ENCODE measurements around the gene SEPTIN5.

SEPTIN5 gene

DNA sequence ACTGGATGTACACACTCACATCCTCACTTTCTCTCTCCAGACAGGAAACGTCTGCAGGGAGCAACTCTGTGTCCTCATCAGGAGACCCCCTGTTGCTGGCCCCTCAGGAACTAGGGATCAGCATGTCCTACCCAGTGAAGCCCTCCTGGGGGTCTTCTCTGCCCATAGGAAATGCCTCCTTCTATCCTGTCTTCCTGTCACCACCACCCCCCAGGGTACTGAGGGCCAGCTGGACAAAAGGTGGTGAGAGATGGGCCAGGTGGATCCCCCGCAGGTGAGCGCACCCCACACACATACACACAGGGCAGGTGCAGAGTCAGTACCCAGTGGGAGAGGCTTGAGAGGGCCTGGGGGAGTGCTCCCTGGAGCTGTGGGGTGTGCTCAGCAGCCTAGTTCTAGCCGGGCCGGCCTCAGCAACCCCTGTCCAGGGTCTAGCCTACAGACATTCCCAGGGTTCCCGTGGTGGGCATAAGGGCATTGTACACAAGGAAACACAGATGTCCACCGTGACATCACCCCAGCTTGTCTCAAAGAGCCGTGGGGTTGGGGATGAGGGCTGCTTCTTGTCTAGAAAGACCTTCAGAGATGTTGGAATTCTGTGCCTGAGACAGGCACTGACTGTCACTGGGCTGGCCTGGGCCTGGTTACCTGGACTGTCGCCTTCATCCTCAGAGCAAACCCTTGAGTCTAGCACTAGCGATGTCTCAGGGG lies 18.3 kb downstream of the SEPTIN5 start:
- no peak for DNase-seq (ENCODE audit: low read depth in 2 of 2, low spot score in 1 of 2)

DNA sequence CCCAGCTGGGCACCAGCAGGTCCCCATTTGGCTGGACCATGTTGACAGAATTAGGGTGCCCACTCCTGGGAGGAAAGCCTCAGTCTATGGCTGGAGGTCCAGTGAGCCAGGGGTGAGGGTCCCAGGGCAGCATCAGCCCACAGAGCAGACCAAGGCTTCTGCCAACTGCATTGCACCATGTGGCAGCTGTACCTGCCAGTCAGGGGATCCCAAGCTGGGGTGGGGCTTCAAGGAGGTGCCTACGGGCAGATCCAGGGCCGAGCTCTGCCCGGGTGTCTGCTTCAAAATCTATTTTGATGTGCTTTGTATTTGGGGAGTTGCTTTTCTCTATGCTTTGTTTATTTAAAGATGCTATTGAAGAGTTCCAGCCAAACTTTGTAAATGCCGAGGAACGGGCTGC lies 19.5 kb downstream of the SEPTIN5 start:
- no peak for DNase-seq (ENCODE audit: low read depth in 2 of 2, low spot score in 1 of 2)

DNA sequence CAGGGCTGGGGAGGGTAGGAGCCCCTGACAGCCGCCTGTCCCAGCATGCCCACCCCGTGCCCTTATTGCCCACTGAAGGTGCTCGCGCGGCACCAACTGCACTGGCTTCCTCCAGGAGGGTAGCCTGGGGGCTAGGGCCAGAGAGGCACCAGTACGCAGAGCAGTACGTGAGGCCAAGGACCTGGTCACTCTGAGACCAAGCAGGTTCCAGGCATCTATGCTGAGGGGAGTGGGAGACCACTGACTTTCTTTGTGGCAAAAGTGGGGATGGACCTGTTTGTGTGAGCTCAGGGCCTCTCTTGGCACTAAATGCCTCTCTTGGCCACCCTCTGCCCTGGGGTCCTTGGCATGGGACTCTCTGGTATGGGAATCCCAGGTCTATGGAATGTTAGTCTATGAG lies 19.9 kb downstream of the SEPTIN5 start:
- DNase-seq (ENCODE audit: low read depth in 2 of 2, low spot score in 1 of 2), result no peak

DNA sequence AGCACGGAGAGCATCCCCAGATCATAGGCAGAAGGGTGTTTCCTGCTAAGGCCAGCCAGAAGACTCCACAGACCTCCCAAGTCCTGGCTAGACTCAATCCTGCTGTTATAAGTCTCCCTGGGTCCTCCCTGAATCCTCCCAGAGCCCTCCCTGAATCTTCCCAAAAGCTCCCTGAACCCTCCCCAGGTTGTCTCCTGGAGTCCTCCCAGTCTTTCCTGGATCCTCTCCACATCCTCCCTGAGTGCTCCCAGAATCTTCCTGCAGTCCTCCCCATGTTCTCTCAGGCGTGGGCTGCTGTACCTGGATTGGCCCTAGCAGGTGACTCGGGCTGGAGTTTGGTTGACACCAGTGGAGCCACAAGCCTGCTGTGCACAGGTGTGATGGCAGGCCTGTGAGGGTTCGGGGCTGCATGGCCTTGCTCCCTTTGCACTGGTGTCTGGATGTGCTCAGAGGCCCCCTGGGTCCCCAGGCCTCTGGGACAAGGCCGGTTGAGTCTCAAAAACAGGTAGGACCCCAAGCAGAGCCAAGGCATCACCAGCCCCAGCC lies 20.6 kb downstream of the SEPTIN5 start:
- no peak for DNase-seq (ENCODE audit: low read depth in 2 of 2, low spot score in 1 of 2)

DNA sequence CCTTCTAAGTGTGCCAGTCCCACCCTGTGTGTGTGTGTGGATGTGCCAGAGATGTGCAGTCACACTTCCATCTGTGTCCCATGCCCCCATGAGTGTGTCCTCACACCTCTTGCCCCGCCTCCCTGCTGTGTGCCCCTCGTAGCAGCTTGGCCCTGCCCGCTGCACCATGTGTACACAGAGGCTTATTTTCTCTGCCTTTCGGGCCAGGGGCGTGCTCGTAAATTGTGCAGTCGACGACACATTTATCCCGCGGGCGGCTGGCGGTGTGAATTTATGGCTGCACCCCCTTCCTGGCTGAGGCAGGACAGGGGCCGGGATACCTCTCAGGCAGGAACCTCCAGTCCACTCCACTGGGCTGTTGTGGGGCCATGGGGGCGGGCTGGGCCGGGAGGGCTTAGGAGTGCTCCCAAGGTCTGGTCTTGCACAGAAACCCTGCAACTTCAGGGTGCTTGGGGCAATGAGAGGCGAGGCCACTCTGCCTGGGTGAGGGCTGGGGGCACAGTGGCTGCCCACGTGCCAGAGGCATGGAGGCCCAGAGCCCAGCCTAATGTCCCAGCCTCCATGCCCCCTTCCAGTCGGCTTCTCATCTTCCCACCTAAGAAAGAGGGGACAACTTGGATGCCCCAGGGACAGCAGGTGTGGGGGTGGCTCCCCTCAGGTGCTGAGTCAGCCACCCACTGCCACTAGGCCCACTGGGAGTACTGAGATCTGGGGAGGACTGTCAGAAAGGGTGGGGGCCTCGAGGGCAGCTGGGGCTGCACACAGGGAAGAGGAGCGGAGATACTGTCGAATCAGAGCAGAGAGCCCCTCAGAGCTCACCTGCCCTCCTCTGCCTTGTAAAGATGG lies 21.6 kb downstream of the SEPTIN5 start:
- no peak for DNase-seq (ENCODE audit: low read depth in 2 of 2, low spot score in 1 of 2)

DNA sequence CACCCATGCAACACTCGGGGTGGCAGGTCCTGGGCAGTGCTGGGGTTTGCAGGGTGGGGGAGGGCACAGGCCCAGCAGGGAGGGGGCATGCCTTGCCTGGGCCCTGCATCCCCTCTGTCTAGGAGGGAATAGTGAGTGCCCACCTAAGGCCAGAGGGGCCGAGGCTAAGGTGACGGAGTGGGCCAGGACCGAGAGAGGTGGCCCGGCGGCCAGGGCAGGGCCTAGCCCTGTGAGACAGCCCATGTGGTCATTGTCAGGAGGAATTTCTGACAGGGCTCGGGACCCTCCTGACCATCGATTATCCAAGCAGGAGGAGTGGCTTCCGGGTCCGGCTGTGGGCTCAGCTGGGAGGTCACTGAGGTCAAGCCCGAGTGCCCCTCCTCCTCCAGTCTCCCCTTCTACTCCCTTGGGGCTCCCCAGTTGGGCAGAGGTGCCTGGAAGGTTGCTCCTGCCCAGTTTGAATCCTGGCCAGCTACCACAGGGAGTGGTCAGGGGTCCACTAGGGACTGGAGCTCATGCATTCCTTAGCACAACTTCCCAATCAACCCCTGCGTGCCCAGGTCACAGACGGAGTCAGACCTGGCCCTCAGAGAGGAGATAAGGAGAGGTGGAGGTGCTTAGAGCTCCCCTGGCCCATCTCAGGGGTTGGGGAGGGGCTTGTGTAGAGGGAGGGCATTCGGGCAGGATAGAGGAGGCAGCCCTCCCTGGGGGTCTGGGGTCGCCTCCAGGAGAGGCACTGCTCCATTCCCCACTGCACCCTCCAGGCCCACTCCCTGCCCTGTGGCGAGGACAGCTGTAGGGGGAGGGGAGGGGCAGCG lies 23.8 kb downstream of the SEPTIN5 start:
- no peak for DNase-seq (ENCODE audit: low read depth in 2 of 2, low spot score in 1 of 2)

DNA sequence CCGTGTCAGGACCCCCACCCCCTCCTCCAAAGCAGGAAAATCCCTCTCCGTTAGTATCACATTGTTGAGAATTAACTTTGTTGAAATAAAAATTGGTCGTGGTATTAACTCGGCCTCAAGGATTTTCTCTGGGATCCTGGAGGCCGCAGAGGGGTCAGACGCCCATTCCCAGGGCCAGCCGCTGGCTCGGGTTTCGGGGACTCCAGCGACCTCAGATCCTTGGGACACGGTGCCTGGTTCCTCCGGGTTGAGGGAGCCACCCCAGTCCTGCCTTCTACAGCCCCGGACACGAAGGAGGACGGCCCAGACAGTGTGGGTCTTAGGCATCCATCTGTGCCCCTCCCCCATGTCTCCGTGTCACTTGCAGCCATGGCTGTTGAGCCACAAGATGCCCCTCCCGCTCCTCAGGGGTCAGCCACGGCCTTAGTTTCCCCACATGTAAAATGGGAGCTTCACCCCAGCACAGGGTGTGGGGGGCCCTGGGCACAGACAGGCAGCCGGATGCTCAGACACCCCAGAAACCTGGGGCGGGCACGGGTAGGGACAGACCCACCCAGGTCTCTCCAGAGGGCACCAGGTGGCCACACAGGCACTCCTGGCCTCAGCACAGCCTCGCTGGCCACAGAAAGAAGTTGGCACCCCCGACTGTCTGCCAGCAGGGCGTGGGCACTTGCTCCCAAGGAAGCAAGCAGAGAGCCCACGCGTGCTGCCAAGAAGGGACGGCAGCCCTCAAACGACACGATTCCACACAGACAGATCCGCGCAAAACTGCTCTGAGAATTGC lies 24.6 kb downstream of the SEPTIN5 start:
- DNase-seq (ENCODE audit: low read depth in 2 of 2, low spot score in 1 of 2), result no peak

DNA sequence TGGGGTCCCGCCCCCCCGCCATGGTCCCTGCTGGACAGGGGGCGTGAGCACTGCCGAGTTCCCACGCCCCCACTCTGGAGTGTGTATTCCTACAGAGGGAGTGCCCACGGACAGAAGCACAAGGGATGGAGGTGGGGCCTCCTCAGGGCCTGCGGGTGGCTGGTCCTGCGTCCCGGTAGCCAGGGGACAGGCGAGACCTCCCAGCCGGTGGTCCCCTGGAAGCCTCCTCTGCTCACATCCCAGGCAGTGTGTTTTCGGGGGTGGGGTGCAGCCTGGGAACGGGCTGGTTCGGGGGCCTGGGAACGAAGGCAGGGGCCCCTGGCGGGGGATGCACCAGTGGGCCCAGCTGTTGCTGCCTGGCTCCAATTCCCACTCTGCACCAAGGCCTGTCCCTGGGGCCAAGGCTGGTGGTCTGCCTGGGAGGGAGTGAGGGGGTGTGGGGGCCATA lies 25.2 kb downstream of the SEPTIN5 start:
- DNase-seq (ENCODE audit: low read depth in 2 of 2, low spot score in 1 of 2), result no peak

DNA sequence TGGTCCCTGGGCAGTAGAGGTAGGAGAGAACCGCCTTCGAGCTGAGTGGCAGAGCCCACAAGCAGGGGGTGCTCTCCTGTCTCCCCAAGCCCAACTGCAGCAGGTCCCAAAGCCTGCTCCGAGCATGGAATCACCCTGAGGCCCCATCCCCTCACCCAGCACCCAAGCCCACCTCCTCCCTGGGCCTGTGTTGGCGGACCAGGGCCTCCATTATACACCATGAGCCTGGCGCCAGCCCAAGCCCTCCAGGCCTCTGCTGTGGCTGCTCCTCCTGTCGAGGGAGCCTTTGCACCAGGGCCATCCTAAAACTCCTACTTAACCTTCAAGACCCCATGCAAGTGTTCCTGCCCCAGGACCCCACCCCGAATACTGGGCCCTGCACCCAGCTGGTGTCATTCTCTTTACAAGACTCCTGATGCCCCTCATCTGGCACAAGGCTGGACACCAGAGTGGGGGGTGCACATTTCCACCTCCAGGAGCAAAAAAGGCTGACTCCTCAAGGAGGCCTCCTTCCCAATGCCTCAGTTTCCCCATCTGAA lies 25.7 kb downstream of the SEPTIN5 start:
- DNase-seq (ENCODE audit: low read depth in 2 of 2, low spot score in 1 of 2), result no peak

DNA sequence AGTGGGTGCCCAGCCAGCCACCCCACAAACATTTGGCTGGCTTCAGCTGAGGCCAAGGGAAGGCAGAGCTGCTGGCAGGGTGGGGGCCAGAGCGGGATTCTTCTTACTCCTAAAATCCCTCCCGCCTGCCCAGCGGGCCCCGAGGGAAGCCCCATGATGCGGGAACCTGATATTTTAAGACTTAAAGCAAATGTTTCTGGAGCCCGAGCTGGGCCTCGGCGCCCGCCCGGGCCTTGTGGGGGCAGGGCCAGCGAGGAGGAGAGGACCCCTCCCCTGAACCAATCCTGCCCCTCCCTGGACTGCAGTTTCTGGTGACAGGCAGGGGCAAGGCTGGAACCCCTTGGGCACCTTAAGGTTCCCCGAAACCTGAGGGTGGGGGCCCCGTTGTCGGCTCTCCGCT lies 26.3 kb downstream of the SEPTIN5 start:
- no peak for DNase-seq (ENCODE audit: low read depth in 2 of 2, low spot score in 1 of 2)

DNA sequence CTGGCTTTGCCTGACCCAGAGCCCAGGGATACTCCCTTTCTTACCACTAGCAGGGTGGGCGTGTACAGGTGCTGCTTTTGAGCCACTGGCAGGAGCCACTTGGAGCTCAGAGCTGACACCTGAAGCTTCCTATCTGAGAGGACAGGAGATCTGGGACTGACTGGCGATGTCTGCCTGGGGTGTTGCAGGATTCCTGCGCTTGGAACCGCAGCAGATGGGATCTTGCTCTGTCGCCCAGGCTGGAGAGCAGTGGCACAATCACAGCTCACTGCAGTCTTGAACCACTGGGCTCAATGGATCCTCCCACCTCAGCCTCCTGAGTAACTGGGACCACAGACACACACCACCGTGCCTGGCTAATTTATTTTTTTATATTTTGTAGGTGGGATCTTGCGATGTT lies 26.8 kb downstream of the SEPTIN5 start:
- no peak for DNase-seq (ENCODE audit: low read depth in 2 of 2, low spot score in 1 of 2)

DNA sequence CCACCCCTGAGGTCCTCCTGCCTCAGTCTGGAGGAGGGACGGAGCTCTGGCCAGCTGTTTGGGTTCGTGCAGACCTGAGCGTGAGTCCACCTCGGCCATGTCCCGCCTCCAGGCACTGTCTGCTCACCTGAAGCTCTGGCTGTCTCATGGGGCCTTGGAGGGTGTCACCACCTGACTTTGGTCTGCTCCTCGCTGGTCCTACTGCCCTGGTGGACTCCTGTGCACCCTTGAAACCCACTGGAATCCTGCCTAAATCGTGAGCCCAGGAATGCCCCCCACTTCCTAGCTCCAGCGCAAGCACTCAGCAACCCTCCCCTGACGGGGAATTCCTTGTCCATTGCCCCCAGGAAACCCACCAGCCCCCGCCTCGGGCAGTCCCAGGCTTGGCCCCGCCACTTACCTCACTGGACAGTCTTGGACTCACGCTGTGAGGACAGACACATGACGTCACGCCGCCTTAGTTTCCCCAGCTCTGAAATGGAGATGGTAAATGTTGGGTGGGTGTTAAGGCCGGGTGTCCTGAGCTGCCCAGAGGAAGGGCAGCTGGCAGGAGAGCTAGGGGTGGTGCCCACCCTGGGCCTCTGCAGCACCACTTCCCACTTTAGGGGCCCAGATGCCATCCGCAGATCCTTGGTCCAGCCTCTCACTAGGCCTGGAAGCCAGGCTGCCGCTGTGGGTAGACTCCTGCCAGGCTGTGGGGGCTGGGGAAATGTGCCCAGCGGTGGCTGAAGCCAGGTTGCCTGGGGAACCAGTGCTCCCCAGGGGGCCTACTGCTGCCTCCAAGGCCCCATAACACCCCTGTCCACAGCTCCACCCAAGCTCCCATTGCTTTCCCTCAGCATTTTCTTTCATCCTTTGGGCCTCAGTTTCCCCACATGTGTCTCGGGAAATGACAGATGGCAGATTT lies 28.1 kb downstream of the SEPTIN5 start:
- no peak for DNase-seq (ENCODE audit: low read depth in 2 of 2, low spot score in 1 of 2)

DNA sequence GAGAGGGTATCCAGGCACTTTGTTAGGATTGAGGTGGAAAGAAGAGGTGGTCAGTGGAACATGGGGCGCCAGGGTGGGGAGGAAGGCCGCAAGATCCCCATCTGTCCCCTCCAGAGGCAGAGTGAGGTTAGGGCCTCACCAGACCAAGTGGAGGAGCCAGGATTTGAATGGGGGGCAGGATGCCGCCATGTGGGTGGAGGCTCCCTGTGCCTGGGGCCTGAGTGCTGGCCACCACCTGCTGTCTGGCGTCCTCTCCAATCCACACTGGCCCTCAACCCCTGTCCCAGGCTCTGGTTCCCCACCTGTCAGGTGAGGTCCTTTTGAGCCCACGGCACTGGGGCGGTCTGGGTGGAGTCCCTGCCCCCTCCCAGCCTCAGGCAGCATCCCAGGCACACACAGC lies 28.8 kb downstream of the SEPTIN5 start:
- DNase-seq (ENCODE audit: low read depth in 2 of 2, low spot score in 1 of 2), result no peak

DNA sequence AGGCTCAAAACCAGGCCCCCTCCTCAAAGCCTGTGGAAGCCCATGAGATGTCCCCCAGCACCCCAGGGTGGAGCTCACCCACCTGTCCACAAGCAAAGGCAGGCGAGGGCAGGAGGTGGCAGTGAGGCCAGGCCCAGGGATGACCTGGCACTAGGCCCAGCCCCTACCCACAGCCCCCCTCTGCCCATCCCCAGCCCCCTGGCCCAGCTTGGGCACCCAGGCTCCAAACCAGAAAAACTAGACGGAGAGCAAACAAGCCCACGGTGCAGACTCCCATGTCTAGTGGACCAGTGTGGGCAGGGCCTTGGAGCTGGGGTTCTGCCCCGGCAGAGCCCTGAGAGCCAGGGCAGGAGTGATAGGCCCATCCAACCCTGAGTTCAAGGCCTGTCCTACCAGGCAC lies 29.3 kb downstream of the SEPTIN5 start:
- no peak for DNase-seq (ENCODE audit: low read depth in 2 of 2, low spot score in 1 of 2)

DNA sequence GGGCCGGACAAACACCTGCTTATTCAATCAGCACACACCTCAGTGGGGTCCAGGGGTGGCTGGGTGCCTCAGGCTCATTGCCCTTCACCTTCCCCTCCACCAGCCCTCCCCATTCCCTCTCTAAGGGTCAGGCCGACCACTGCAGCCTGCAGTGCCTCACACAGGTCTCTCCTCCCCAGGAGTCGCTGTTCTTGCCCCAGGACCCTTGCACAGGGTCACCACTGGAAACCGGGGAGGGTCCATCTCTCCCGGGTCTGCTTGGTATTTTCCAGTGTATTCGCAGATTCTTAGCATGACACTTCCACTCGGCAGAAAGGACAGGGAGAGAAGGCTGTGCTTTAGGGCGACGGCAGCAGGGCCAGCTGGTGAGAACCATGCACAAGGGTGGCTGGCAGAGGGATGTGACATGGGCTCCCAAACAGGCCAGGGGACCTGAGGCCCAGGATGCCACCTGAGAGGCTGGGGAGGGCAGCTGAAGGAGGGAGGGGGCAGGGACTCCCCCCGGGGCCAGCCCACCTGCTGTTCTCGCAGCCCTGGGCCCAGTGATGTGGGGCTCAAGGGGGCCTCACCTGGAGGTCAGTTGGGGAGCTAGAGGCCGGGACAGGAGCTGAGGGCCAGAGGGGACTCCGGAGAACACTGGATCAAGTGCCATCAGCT lies 30.2 kb downstream of the SEPTIN5 start:
- DNase-seq (ENCODE audit: low read depth in 2 of 2, low spot score in 1 of 2), result no peak

DNA sequence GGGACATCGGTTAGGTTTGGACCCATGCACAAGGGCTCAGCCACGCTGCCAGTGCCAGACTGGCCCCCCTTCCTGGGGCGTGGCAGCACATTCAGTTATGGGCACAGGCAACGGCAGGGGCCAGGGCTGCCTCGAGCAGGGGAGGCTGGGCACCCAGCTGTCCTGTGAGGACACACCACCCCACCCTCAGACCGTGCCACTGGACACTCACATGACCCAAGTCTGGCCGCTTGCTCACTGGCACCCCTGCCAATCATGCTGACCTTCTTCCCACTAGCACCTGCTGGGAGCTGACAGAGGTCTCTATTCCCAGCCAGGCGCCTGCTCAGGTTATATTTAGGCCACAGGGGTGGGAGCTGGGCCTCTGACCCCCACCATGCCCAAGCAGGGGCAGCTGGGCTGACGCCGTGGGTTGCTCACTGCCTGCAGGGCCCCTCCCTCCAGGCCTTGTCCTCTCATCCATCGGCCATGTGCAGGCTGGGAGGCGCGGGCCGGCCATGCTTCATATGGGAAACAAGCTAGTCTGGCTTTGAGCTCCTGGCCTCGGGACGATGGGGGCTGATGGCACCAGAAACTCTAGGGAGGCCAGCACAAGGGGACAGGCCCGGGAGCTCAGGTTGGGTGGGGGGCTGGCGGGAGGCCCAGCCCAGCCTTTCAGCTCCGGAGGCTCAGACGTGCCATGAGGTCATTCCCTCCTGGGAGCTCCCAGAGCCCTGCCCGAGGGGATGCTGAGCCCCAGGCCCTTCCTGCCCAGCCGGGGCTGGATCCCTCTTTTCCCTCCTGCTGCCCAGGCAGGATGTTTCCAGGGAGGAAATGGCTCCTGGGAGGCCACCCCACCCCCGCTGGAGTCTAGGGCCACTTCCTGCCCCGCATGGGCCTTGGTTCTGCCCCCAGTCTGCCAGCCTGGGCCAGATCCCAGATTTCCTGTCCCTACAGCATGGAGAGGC lies 31.1 kb downstream of the SEPTIN5 start:
- DNase-seq (ENCODE audit: low read depth in 2 of 2, low spot score in 1 of 2), result no peak

DNA sequence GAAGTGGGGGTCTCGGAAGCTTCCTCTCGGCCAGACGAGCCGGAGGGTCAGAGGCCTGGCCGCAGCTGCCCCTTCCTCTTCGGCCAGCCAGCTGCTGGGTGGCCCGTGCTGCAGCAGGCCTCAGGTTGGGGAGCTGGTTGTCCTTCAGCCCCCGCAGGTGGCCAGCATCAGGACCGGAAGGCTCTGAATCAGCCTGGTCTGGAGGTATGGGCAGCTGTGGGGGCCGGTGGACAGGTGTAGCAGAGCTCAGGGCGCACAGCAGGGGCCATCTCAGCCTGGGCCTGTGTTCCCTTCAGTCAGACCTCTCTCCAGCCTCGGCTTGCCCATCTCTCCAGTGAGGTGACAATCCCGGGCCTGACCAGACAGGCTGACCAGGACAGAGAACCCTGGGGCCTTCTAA lies 32.4 kb downstream of the SEPTIN5 start:
- DNase-seq (ENCODE audit: low read depth in 2 of 2, low spot score in 1 of 2), result no peak

DNA sequence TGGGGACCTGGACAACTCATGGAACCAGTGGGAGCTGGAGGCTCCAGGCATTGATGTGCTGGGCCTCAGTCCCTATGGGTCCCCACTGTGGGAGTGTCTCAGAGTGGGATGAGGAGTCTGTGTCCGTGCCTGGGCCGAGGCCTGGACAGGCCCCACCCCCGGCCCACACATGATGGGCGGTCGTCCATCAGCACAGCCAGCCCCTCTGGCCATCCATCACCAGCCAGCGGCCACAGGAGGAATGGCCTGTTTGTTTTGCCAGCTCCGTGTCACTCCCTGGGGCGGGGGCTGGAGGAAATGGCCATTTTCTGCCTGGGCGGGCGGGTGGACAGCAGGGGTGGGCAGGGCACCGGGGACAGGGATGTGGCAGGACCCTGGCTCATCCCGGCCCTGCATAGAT lies 33.2 kb downstream of the SEPTIN5 start:
- DNase-seq (ENCODE audit: low read depth in 2 of 2, low spot score in 1 of 2), result no peak
